ENCODE data around the gene RABEPK. TPM values are rescaled to one million over a fixed set of nuclear protein-coding genes. Genes with fewer than 3 reads are reported as not detected.

The RABEPK gene, protein sequence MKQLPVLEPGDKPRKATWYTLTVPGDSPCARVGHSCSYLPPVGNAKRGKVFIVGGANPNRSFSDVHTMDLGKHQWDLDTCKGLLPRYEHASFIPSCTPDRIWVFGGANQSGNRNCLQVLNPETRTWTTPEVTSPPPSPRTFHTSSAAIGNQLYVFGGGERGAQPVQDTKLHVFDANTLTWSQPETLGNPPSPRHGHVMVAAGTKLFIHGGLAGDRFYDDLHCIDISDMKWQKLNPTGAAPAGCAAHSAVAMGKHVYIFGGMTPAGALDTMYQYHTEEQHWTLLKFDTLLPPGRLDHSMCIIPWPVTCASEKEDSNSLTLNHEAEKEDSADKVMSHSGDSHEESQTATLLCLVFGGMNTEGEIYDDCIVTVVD
- total RNA-seq = 21.3 and 23.1 TPM in 2 replicates

DNA sequence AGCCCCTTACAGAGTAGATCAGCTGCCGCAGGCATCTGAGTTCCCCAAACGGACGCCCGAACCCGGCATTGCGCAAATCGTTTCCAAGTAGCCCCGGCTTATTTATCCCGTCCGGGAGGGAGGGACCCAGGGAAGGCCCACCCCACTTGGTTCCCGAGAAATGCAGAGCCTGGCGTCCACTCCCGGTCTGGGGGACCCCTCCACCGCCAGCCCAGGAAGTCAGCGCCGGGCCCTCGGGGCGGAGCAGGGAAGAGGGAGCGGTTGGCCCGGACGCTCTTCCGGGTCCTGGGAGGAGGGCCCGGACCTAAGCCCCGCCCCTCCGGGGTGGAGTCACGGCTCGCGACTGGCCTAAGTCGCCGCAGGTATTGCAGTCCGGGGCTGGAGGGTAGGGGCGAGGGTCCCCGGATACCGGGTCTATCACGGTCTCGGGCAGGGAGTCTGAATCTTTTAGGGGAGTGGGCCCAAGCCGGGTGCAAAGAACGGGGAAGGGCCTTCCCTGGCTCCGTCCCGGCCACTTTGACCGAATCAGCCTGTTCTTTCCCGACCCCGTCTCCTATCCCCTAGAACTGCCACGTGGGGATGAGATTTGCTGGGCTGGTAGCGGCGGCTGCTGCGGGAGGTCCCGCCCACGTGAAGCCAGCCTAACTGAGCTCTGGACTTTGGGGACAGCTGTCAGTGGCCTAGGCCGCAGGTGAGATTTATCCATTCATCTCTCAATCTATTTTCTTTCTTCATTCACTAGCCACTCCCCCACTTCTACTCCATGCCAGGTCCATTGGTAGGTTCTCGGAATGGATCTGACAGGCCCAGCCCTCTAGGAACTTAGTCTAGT lies at the start of gene RABEPK:
Gene RABEPK (plus strand): TSS at position 327 of the 832 bp plus-strand sequence. CDS start 2,472 bp downstream, outside the sequence.

DNA sequence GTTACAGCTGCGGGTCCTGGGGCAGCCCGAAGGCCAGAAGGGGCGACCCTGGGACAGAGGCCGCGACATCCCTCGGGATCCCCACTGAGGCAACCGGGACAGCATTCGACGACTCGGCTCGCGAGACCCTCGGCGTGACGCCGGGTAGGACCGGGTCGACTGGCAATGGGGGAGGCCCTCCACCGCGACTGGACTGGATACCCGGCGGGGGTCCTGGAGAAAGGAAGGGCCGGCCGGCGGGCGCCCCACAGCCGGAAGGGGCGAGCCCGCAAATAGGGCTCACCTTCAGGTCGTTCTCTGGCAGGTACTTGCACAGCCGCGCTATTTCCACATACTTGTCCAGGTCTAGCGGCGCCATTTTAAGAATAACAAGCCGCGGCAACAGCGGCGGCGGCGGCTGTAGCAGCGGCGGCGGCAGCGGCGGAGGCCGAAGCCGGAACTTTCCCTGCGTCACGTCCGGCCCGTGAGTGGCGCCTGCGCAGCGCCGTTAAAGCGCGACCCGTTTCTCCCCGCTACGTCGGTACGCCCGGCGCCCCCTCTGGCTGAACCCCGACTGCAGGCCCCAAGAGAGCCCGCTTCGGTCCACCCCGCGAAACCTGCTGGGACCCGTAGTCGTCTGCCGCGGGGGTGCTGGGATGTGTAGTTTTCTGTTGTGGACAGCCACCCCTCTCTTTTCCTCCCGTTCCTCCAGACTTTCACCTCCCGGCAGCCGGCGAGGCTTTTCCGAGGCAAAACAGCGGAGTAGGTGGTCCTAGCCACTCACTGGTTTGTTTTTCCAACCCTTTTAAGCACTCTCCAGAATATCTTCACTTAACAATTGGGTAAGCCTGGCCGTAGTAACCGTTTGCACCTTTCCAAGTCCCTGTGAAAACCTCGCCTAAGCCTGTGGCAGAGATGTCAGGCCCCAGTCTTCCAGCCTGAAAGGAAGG lies 10.7 kb upstream of the RABEPK start, which contains the start of gene PPP6C:
Gene PPP6C (minus strand): TSS at position 443 of the 929 bp plus-strand sequence. CDS start 85 bp downstream, at position 358.

DNA sequence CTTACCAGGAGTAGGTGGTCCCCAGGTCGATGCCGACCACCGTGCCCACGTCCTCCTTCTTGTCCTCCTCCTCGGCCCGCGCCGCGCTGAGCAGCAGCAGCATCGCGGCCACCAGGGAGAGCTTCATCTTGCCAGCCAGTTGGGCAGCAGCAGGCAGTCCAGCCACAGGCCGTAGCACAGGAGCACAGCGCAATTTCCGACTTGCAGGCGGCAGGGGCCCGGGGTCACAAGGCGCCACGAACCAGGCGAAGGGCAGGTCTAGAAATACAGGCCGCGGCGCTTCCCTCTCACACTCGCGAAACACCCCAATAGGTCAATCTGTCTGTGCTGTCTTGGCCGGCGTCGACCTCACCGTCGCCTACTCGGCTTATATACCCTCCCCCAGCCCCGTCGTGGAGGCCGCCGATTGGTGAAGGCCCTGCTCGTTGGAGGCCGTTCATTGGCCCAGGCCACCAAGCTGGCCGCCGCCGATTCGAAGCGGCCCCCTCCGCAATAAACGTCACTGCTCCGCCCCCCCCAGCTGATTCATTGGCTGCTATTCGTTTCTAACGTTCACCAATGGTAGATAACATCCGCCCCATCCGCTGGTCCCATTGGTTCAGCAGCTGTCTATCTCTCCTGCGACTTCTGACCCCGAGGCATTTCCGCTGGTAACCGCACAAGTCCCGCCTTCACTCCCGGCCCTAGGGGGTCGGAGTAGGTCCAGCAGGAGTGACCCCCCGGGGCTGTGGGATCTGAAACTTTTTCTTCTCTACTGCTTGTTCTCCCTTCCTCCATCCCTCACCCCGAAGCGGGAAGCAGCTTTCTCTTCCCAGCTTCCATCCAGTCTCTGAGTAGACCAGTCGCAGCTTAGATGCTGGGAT lies 40.9 kb downstream of the RABEPK start, which contains the start of gene HSPA5:
Gene HSPA5 (minus strand): TSS at position 344 of the 863 bp plus-strand sequence. CDS start 217 bp downstream, at position 127.

DNA sequence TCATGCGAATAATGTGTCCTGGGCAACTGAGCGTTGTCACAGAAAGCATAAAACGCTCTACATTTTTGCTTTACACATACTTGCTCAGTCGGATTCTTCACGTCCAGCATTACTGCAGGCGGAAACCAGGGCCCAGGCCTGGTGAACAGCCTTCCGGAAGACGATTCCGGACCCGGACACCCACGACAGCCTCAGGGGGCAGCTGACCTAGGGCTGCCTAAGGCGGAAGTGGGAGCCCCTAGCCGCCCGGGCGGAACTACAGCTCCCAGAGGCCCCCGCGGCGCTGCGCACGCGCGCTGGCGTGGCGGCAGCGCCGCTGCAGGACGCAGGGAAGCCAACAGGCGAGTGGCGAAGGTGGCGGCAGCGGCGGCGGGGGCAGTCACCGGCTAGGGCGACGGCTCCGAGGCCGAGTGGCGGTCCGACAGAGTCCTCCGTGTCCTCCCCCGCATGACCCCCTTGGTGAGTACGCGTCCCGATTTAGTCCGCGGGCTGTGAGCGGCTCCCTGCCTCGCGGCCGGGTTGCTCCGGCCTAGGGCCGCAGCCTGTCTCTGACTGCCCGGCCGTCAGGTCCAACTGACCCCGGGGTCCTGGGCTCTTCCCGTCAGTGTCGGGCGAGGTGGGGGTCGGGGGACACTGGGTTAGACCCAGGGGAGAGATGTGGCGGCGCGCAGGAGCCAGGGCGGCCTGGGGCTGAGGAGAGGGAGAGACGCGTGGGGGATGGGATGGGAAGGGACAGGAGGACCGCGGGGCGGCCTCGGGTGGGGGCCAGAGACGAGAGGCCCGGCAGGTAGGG lies 61.4 kb downstream of the RABEPK start, which contains the start of gene GAPVD1:
Gene GAPVD1 (plus strand): TSS at position 326 of the 793 bp plus-strand sequence. CDS start 37,096 bp downstream, outside the sequence.

Other genes with a start within 250 kb of the RABEPK start
- gene SCAI, start 57.0 kb upstream of the RABEPK start, total RNA-seq = 3.8 and 5.3 TPM in 2 replicates
- gene PPP6C, start 10.7 kb upstream of the RABEPK start, total RNA-seq = 20.1 and 23.6 TPM in 2 replicates
- gene HSPA5, start 40.8 kb downstream of the RABEPK start, total RNA-seq = 251 and 273 TPM in 2 replicates
- 28.1 and 37.4 TPM in 2 replicates for gene GAPVD1, start 61.3 kb downstream of the RABEPK start, total RNA-seq

Measured in airway epithelial cell (primary cell).